HEK293T (cell line): ENCODE measurements around the gene SLC12A4.
"Not testable (repeated sequence)": the region's sequence is repeated elsewhere in the genome, so short reads cannot be mapped to it uniquely, and the experiment has no call there.

Experiments used
- L3MBTL2 ChIP-seq: fragments of 450-650 bp; conservative IDR thresholded peaks from 2 replicates; pipeline ENCODE4 v1.6.1; 2016; ENCODE audit warnings: mild to moderate bottlenecking
- SP1 ChIP-seq: fragments of 450-650 bp; IDR thresholded peaks from 2 replicates; pipeline ENCODE4 v1.6.1; 2017
- ZNF384 ChIP-seq: fragments of 450-650 bp; IDR thresholded peaks from 2 replicates; pipeline ENCODE4 v1.6.1; 2016

DNA sequence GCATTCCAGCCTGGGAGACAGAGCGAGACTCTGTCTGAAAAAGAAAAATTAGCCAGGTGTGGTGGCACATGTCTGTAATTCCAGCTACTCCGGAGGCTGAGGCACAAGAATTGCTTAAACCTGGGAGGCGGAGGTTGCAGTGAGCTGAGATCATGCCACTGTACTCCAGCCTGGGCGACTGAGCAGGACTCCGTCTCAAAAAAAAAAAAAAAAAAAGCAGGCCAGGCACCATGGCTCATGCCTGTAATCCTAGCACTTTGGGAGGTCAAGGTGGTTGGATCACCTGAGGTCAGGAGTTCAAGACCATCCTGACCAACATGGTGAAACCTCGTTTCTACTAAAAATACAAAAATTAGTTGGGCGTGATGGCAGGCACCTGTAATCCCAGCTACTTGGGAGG is 3.8 kb upstream of the SLC12A4 start:
- TF ChIP-seq ZNF384, L3MBTL2, SP1: not testable (repeated sequence)
